Central memory CD4-positive, alpha-beta T cell (primary cell): ENCODE data around the gene ARAP3.
A peak's percentile ranks its signal among the peaks of the same experiment; 100 is the strongest.

Experiments
- DNase-seq: peaks from one replicate; pipeline ENCODE4 v3.0.0; 2022

ARAP3 gene

GRCh38 chr5:141639357-141640050 is 42.5 kb downstream of the ARAP3 start:
- no peak for DNase-seq

GRCh38 chr5:141638771-141639170 is 43.3 kb downstream of the ARAP3 start:
- DNase-seq: no peak

- peak; percentile 56 for DNase-seq
Observed at GRCh38 chr5:141637767-141638419, 44.1 kb downstream of the ARAP3 start.

- DNase-seq: peak; percentile 57
Observed at GRCh38 chr5:141637123-141637766, 44.8 kb downstream of the ARAP3 start.

GRCh38 chr5:141636413-141637122 is 45.5 kb downstream of the ARAP3 start, which contains the start of the genes HDAC3 and RELL2:
HDAC3 (minus strand) TSS chr5:141636849; CDS start chr5:141636790, 59 bp downstream.
RELL2 (plus strand) TSS chr5:141636997; CDS start chr5:141638226, 1,229 bp downstream.
- peak; percentile 92 for DNase-seq

- DNase-seq: peak; percentile 15
Observed at GRCh38 chr5:141636106-141636412, 46.0 kb downstream of the ARAP3 start.

- no peak for DNase-seq
Observed at GRCh38 chr5:141635646-141636045, 46.4 kb downstream of the ARAP3 start.

- DNase-seq: no peak
Observed at GRCh38 chr5:141634720-141635119, 47.3 kb downstream of the ARAP3 start.

- no peak for DNase-seq
Observed at GRCh38 chr5:141633871-141634561, 48.0 kb downstream of the ARAP3 start.

- no peak for DNase-seq
Observed at GRCh38 chr5:141632650-141633049, 49.4 kb downstream of the ARAP3 start.

- no peak for DNase-seq
Observed at GRCh38 chr5:141630570-141631140, 51.4 kb downstream of the ARAP3 start.

GRCh38 chr5:141628175-141628788 is 53.7 kb downstream of the ARAP3 start:
- DNase-seq: no peak

- DNase-seq: no peak
Observed at GRCh38 chr5:141623611-141624010, 58.4 kb downstream of the ARAP3 start.

GRCh38 chr5:141623186-141623585 is 58.8 kb downstream of the ARAP3 start:
- DNase-seq: no peak

GRCh38 chr5:141618804-141619554 is 63.1 kb downstream of the ARAP3 start, which contains the start of gene DIAPH1:
DIAPH1 (minus strand) TSS chr5:141619000; CDS start chr5:141618914, 86 bp downstream.
- peak; percentile 97 for DNase-seq

- DNase-seq: peak; percentile 54
Observed at GRCh38 chr5:141618030-141618803, 63.8 kb downstream of the ARAP3 start.

GRCh38 chr5:141617682-141618029 is 64.4 kb downstream of the ARAP3 start:
- DNase-seq: no peak

GRCh38 chr5:141617128-141617527 is 64.9 kb downstream of the ARAP3 start:
- no peak for DNase-seq

- no peak for DNase-seq
Observed at GRCh38 chr5:141615991-141616720, 65.9 kb downstream of the ARAP3 start.
